ENCODE measurements around the gene EMCN. TPM values are rescaled to one million over a fixed set of nuclear protein-coding genes. Genes with fewer than 3 reads are reported as not detected.
"Not testable (repeated sequence)": the region's sequence is repeated elsewhere in the genome, so short reads cannot be mapped to it uniquely, and the experiment has no call there.

The EMCN gene
- total and polyA plus RNA-seq, 7 donors: 1.2 to 14.7 (median 5.3) TPM

DNA sequence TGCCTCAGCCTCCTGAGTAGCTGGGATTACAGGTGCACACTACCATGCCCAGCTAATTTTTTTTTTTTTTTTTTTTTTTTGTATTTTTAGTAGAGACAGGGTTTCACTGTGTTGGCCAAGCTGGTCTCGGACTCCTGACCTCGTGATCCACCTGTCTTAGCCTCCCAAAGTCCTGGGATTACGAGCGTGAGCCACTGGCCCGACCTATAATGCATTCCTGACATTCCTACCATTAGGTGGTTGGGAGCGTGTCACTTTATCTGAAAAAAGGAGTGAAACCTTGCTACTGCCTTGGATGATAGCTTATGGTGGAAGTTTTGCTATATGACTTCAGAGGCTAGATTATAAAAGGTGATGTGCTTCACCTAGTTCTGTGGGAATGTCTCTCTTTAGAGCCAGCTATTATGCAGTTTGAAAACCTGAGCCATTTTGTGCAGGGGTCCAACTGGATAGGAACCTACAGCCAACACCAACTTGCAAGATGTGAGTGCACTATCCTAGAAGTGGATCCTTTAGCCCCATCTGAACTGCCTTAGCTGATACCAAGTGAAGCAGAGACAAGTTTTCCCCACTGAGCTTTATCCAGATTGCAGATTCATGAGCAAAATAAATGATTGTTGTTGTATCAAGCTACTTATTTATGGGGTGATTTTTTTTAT lies 29.8 kb upstream of the EMCN start:
- intact Hi-C loops (cut with DNase I): no loop called here

DNA sequence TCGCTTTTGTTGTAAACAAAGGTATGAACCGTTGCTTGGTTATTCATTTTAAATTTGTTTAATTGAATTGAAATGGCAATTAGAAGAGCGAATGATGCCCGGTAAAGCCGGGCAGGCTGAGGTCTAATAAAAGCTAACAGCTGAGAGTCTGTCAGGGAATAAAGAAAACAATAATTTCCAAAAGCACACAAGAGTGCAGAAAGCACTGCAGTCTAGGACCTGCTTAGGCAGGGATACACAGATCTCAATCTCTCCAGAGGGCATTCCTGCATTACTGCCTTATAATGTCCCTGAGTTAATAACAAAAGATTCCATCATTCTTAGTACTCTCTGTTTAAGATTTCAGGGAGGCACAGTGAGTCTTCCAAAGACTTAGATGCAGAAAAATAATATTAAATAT lies 27.6 kb upstream of the EMCN start:
- 64 to 66% methylated on average over 5 of the region's 5 CpGs for WGBS, 2 donors
- no peak overlapping the region for H3K4me3 ChIP-seq
- H3K4me1 ChIP-seq: no peaks in the 10 kb centered on the region
- no peak for DNase-seq
- no peaks in the 10 kb centered on the region for H3K36me3 ChIP-seq
- no peak overlapping the region for H3K27ac ChIP-seq
- H3K27me3 ChIP-seq: no peaks in the 10 kb centered on the region
- H3K9me3 ChIP-seq: no peaks in the 10 kb centered on the region
- TF ChIP-seq, protein P1, sequence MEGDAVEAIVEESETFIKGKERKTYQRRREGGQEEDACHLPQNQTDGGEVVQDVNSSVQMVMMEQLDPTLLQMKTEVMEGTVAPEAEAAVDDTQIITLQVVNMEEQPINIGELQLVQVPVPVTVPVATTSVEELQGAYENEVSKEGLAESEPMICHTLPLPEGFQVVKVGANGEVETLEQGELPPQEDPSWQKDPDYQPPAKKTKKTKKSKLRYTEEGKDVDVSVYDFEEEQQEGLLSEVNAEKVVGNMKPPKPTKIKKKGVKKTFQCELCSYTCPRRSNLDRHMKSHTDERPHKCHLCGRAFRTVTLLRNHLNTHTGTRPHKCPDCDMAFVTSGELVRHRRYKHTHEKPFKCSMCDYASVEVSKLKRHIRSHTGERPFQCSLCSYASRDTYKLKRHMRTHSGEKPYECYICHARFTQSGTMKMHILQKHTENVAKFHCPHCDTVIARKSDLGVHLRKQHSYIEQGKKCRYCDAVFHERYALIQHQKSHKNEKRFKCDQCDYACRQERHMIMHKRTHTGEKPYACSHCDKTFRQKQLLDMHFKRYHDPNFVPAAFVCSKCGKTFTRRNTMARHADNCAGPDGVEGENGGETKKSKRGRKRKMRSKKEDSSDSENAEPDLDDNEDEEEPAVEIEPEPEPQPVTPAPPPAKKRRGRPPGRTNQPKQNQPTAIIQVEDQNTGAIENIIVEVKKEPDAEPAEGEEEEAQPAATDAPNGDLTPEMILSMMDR (IDR thresholded peaks at IDR 0.05): no peak
- TF ChIP-seq POLR2AphosphoS5 (IDR thresholded peaks at IDR 0.05): no peak
- no peak for TF ChIP-seq POLR2A (IDR thresholded peaks at IDR 0.05)
- TF ChIP-seq EP300 (IDR thresholded peaks at IDR 0.05): no peak
- intact Hi-C loops (cut with DNase I): no loop called here

More for the DNA sequence above, 29.8 kb upstream of the EMCN start:
- Histone ChIP-seq H3K9me3 (no peaks in the 10 kb centered on the region), H3K27ac (no peak overlapping the region), H3K4me1 (no peaks in the 10 kb centered on the region), H3K27me3 (no peaks in the 10 kb centered on the region), H3K4me3 (no peak overlapping the region), H3K36me3 (no peaks in the 10 kb centered on the region)
- no peak for DNase-seq
- WGBS, 2 donors: 50 to 80% methylated on average over 6 of the region's 6 CpGs
- TF ChIP-seq, protein P1 (IDR thresholded peaks at IDR 0.05): no peak
- no peak for TF ChIP-seq EP300 (IDR thresholded peaks at IDR 0.05)
- TF ChIP-seq POLR2AphosphoS5 (IDR thresholded peaks at IDR 0.05): no peak
- TF ChIP-seq POLR2A (IDR thresholded peaks at IDR 0.05): no peak

DNA sequence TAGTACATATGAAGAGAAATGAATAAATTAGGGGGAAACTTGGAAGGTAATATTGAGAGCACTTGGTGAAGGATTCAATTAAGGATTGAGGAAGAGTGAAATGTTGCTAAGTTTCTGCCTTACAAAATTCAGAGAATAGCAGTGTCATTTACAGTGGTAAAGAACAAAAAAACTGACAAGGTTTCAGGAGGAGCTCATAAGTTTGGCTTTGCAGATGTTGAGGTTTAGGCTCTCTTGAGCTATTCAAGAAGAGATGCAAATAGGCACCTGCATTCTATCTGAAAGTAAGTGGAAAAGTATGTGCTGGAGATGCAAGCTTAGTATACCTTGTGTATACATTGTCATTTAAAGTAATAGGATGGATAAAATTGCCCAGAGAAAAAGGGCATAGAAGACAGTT lies 22.3 kb upstream of the EMCN start:
- H3K9me3 ChIP-seq: peaks cover 0 to 4% (median 0%) of the 10 kb centered on the region in 4 donors
- no peak overlapping the region for H3K4me3 ChIP-seq
- no peaks in the 10 kb centered on the region for H3K36me3 ChIP-seq
- H3K27ac ChIP-seq: no peak overlapping the region
- intact Hi-C loops (cut with DNase I): no loop called here
- H3K27me3 ChIP-seq: no peaks in the 10 kb centered on the region
- TF ChIP-seq POLR2AphosphoS5 (IDR thresholded peaks at IDR 0.05) (no peak), EP300 (IDR thresholded peaks at IDR 0.05) (no peak), POLR2A (IDR thresholded peaks at IDR 0.05) (no peak)
- TF ChIP-seq, protein P1 (IDR thresholded peaks at IDR 0.05): no peak
- DNase-seq: no peak
- no peaks in the 10 kb centered on the region for H3K4me1 ChIP-seq

DNA sequence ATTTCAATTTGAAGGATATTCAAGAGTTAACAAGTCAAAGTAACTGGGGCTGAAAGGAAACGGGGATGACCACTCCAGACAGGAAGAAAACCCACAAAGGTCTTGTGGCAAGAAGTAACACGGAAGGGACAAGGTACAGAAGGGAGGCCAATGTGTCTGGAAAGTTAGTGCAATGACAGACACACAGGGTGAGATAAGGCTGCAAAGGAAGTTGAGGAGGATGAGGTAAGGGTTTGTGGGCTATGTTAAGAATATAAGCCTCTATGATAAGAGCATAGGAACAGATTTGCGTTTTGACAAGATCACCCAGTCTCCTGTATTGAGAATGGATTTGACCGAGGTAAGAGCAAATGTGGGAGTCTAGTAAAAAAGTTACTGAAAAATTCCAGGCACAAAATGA lies 21.9 kb upstream of the EMCN start:
- no peaks in the 10 kb centered on the region for H3K27me3 ChIP-seq
- TF ChIP-seq POLR2AphosphoS5 (IDR thresholded peaks at IDR 0.05): no peak
- TF ChIP-seq, protein P1 (IDR thresholded peaks at IDR 0.05): no peak
- no peak for TF ChIP-seq EP300 (IDR thresholded peaks at IDR 0.05)
- no peak for TF ChIP-seq POLR2A (IDR thresholded peaks at IDR 0.05)
- 33 to 59% methylated on average over 4 of the region's 4 CpGs for WGBS, 2 donors
- H3K27ac ChIP-seq: no peak overlapping the region
- no peaks in the 10 kb centered on the region for H3K36me3 ChIP-seq
- no peaks in the 10 kb centered on the region for H3K4me1 ChIP-seq
- intact Hi-C loops (cut with DNase I): no loop called here
- H3K9me3 ChIP-seq: peaks cover 0 to 4% (median 0%) of the 10 kb centered on the region in 4 donors
- H3K4me3 ChIP-seq: no peak overlapping the region
- DNase-seq: no peak

DNA sequence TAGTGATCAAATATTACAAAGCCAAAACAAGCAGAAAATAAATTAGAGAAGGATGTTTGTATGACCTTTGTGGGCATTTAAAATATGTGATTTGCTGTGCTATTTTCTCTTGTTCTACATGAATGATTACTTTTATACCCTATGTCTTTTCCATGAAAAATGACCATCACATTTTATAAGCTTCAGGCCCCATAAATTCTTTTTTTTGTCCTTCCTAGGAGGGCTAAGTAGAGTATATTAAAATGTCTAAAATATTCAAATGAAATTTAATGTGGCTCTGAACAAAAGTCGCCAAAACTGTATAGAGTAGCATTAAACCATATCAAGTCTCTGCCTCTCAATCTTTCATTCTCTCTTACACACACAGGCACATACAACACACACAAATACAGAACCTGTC lies 15.9 kb upstream of the EMCN start:
- Histone ChIP-seq H3K9me3 (peaks cover 0 to 4% (median 0%) of the 10 kb centered on the region in 4 donors), H3K27ac (no peak overlapping the region)
- WGBS, 2 donors: 91 to 92% methylated on average over 1 of the region's 1 CpG

DNA sequence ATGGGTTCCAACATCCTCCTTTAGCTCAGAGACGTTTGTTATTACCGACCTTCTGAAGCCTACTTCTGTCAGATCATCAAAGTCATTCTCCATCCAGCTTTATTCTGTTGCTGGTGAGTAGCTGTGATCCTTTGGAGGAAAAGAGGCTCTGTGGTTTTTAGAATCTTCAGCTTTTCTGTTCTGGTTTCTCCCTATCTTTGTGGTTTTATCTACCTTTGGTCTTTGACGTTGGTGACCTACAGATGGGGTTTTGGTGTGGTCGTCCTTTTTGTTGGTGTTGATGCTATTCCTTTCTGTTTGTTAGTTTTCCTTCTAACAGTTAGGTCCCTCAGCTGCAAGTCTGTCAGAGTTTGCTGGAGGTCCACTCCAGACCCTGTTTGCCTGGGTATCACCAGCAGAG lies 12.3 kb upstream of the EMCN start:
- H3K9me3 ChIP-seq; H3K27me3 ChIP-seq; H3K36me3 ChIP-seq; H3K27ac ChIP-seq; intact Hi-C loops (cut with DNase I); H3K4me3 ChIP-seq; DNase-seq; H3K4me1 ChIP-seq: not testable (repeated sequence)
- WGBS, 2 donors: 69 to 80% methylated on average over 4 of the region's 4 CpGs

More for the DNA sequence above, 15.9 kb upstream of the EMCN start:
- TF ChIP-seq POLR2A (IDR thresholded peaks at IDR 0.05) (no peak), POLR2AphosphoS5 (IDR thresholded peaks at IDR 0.05) (no peak)
- TF ChIP-seq, protein P1 (IDR thresholded peaks at IDR 0.05): no peak
- no peak for DNase-seq
- H3K4me3 ChIP-seq: no peak overlapping the region
- intact Hi-C loops (cut with DNase I): no loop called here
- H3K4me1 ChIP-seq: no peaks in the 10 kb centered on the region
- H3K27me3 ChIP-seq: no peaks in the 10 kb centered on the region
- no peaks in the 10 kb centered on the region for H3K36me3 ChIP-seq

Data from sigmoid colon (tissue), 7 donors.